KOPT-K1 (cell line): ENCODE results near the gene PIP5K1C.
"Not testable (repeated sequence)": the region's sequence is repeated elsewhere in the genome, so short reads cannot be mapped to it uniquely, and the experiment has no call there.

ENCODE experiments used
- H3K27ac ChIP-seq: fragments of 200-600 bp; sonication (generic); 2 replicates; pipeline ENCODE4 v1.5.1; 2016; ENCODE audit warnings: antibody characterized with exemption, mild to moderate bottlenecking, low read depth, low read length; ENCODE audit not compliant: poor library complexity, severe bottlenecking
- H3K36me3 ChIP-seq: fragments of 200-600 bp; sonication (generic); 2 replicates; pipeline ENCODE4 v1.5.1; 2017; ENCODE audit warnings: antibody characterized with exemption, mild to moderate bottlenecking, low read length, moderate library complexity; ENCODE audit not compliant: insufficient read depth
- H3K9me3 ChIP-seq: fragments of 200-600 bp; sonication (generic); 2 replicates; pipeline ENCODE4 v1.5.1; 2017; ENCODE audit warnings: antibody characterized with exemption, low read length, mild to moderate bottlenecking; ENCODE audit not compliant: insufficient read depth, poor library complexity, severe bottlenecking

PIP5K1C gene

DNA sequence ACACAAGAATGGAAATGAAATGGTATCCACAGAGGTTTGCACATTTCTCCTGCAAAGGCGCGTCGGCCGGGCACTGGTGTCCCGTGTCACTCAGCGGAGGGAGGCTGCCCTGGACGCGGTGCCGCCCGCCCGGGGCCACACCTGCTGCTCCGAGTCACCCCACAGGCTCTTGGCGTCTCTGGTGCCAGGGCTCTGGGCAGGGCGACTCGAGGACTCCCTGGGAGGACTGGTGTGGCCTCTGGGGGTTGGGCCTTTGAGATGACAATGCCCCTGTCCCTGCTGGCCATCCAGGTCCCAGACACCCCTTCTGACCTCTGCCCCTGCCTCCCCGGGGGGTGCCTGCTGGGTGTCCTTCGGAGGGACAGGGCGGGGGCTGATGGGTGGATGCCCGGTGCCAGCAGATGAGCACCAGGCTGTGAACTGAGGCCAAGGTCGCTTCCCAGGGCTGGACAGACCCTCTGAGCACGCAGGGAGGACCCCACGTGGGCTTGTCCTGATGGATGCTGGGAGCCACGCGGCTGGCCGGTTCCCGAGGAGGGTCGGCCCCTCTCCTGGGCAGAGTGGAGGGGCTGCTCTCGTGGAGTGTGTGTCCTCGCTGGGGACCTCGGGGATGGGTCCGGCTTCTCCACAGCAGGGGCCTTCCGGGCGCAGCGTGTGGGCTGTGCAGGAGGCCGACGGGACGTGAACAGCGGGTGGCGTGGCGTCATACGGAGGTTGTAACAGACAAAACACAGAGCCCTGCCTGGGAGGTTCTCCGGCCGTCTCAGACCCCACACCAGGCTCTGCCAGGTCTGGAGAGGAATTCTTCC lies 69.0 kb downstream of the PIP5K1C start:
- Histone ChIP-seq H3K36me3 (no peaks in the 10 kb centered on the region; the same call in 1 of the 2 replicates), H3K27ac (no peak overlapping the region), H3K9me3 (no peaks in the 10 kb centered on the region)

DNA sequence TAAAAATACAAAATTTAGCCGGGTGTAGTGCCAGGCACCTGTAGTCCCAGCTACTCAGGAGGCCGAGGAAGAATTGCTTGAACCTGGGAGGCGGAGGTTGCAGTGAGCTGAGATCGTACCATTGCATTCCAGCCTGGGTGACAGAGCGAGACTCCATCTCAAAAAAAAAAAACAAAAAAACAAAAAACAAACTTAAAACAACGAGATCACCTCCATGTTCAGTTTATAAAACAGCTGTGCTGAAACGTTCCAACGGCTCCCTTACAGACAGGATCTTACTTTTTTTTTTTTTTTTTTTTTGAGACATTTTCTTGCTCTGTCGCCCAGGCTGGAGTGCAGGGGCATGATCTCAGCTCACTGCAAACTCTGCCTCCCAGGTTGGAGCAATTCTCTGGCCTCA lies 71.5 kb downstream of the PIP5K1C start:
- H3K9me3 ChIP-seq, H3K27ac ChIP-seq: not testable (repeated sequence)

DNA sequence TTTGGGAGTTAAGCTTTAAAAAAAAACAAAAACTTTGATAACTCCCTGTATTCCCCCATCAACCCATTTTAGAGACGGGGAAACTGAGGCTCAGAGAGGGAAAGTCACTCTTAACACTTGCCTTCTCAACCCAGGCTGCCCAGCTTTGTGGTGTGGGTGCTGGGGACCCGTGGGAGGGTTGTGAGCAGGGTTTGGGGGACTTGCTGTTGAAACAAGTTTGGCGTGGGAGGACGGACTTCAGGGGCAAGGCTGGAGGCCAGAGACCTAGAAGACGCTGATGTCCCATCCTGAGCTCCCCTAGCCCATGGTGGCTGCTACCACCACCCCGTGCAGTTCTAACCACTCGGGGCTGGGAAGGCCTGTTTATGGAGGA lies 72.9 kb downstream of the PIP5K1C start:
- Histone ChIP-seq H3K9me3 (no peaks in the 10 kb centered on the region), H3K36me3 (peaks cover 14% of the 10 kb centered on the region), H3K27ac (no peak overlapping the region)

More for the DNA sequence above, 71.5 kb downstream of the PIP5K1C start:
- not testable (repeated sequence) for H3K36me3 ChIP-seq

DNA sequence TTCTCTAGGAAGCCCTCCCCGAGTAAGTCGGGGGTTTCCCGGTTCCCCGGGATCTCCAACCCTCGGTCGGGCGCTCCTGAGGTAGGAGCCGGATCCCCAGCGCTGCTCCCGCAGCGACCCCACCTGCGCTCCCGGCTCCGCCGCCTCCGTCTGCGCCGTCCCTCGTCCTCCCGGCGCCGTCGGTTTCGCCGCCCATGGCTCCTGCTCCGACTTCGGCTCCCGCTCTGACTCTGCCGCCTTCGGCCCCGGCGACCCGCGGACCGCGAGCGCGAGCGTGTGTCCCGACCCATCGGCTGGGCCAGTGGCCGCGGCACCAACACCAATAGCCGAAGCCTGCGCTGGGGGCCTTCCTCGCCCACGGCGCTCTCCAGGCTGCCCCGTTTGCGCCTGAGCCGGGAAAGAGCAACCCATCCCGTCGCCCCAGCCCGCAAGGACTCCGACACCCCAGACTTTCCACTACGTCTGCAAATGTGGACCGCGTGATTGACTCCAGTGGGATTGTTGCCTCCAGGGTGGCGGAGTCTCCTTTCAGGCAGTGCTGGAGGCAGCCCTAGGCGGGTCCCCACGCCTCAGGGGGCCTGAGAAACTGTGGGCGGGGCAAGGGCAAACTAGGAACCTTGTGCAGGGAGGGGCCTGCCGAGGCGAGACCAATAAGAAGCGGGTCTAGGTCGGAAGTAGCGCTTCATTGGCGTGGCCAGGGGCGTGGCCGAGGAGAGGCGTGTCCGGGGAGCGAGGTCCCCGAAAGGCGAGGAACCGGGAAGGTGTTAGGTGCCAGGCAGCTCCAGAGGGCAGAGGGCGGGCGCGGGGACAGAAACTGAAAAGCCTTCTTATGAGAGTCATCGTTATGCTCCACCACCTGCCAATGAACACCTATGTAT lies 73.6 kb downstream of the PIP5K1C start, which contains the start of gene CACTIN:
CACTIN (minus strand) TSS at position 318 of the 878 bp plus-strand sequence; CDS start at position 290, 28 bp downstream.
- peaks cover 20% of the 10 kb centered on the region for H3K36me3 ChIP-seq
- peak within 1 kb of the TSS; percentile 89 for H3K27ac ChIP-seq
- H3K9me3 ChIP-seq, result no peaks in the 10 kb centered on the region

DNA sequence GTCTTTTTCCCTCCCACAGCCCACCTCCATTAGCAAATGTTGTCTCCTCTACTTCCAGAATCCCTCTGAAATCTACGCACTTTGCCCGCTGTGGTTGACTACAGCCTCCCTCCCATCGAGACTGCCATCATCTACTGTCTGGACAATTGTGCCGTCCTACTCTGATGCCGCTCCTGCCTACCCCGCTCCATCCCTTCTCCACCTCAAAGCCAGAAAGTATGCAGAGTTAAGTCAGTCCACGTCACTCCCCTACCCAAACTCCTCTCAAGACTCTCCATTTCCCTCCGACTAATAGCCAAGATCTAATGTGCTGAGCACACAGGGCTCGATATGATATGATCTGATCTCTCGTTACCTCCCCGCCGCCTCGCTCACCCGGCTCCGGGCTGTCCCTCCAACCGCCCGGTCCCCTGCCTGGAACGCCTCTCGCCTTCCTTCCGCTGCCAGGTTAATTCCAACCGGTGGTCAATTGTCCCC lies 74.2 kb downstream of the PIP5K1C start:
- Histone ChIP-seq H3K27ac (peak overlapping the region; percentile 89), H3K36me3 (peaks cover 27% of the 10 kb centered on the region), H3K9me3 (no peaks in the 10 kb centered on the region)

DNA sequence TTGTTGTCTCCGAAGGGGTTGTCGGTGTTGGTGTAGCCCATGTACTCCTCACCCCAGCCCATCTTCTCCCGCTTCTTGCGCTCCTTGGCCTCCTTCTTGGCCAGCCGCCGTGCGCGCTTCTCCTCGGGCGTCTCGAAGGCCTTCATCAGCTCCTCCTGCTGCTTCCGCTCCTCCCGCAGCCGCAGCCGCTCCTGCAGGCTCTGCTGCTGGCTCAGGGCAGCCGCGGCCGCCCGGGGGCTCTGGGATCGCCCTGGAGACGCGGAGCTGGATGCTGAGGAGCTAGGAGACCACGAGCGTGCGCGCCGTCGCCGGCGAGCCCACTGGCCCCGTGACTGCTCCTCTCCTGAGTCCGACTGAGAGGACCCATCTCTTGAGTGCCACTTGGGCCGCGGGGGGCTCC lies 76.6 kb downstream of the PIP5K1C start:
- H3K27ac ChIP-seq, result no peak overlapping the region
- H3K9me3 ChIP-seq, result no peaks in the 10 kb centered on the region
- H3K36me3 ChIP-seq, result peaks cover 50% of the 10 kb centered on the region

DNA sequence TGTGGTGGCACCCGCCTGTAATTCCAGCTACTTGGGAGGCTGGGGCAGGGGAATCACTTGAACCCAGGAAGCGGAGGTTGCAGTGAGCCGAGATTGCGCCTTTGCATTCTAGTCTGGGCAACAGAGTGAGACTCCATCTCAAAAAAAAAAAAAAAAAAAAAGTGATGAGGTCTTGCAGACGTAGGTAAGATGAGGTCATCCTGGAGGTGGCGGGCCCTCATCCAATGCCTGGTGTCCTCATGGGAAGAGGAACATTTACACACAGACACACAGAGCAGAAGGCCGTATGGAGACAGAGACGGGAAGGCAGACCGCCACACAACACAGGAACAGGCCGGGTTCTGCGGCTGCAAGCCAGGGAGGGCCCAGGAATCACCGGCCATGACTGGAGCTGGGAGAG lies 78.0 kb downstream of the PIP5K1C start:
- Histone ChIP-seq H3K9me3 (no peaks in the 10 kb centered on the region), H3K27ac (no peak overlapping the region), H3K36me3 (peaks cover 60% of the 10 kb centered on the region)

DNA sequence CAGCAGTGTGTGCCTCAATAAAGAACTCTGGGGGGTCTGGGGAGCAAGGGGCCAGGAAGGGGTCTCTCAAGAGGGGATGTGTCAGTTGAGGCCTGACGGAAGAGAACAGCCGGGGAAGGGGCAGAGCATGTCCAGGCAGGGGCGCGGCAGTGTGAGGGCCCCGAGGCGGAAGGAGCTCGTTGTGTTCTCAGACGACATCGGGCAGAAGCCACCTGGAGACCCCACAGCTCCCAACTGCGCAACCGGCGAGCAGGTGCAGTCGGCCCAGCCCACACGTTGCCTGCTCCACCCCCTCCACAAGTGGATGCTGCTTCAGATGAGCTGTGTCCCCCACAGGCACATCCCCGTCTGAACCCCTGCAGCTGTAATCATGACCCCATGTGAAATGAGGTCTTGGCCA lies 78.6 kb downstream of the PIP5K1C start:
- Histone ChIP-seq H3K36me3 (peaks cover 60% of the 10 kb centered on the region), H3K9me3 (no peaks in the 10 kb centered on the region), H3K27ac (no peak overlapping the region)

DNA sequence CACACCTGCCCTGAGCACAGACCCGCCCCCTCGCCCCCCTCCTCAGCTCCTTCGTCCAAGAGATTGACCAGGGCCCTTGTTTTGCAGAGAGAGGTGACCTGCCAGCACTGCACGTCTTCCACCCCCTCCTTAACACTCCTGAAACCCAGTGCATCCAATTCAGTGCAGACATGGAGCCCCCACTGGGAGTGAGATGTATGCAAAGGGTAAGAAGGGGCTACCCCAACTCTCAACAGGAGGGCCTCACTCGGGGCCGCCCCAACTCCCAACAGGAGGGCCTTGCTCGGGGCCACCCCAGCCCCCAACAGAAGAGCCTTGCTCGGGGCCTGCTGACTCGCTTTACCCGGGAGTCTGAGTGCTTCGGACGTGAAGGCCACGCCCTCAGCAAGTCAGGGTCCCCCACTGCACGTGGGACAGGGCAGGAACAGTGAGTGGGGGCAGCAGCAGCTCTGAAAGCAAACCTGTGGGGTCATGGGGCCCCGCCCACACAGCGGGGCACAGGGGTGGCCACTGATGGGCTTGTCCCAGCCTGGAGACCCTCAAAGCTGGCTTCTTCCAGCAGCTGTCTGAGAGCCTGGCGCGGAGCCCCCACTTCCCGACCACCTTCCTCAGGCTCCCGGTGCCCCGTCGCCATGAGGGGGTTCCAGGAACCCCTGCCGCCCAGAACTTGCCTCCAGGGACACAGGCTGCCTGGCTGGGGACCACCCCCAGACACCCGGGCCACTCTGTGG lies 79.3 kb downstream of the PIP5K1C start:
- Histone ChIP-seq H3K36me3 (peaks cover 60% of the 10 kb centered on the region), H3K27ac (no peak overlapping the region), H3K9me3 (no peaks in the 10 kb centered on the region)

DNA sequence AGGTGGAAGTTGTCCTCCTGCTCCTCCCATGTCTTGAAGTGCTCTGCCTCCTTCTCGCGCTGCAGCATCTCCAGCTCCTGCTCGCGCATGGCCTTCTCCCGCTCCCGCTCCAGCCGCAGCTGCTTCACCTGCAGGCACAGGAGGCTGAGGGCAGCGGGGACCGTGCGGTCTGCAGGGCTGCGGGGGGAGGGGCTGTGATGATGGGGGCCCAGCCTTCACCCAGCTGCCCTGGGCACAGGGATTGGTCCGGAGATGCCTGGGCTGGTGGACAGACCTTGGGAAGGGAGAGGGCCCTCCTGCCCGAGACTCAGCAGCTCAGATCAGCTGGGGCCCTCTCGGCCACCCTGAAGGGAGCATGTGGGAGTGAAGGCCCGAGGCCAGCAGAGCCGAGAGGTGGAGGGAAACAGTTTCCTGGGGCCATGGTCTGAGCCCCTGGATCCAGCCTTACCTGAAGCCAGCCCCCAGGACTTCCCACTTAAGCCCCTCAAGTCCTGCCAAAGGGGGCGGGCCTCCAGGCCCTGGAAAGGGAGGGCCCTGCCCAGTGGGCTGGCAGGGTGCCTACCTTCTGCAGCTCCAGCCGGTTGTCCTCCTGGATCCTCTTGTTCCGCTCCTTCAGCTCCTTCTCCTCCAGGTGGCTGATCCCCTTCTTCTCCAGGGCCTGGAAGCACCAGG lies 80.0 kb downstream of the PIP5K1C start:
- Histone ChIP-seq H3K27ac (no peak overlapping the region), H3K9me3 (no peaks in the 10 kb centered on the region), H3K36me3 (peaks cover 64% of the 10 kb centered on the region)

DNA sequence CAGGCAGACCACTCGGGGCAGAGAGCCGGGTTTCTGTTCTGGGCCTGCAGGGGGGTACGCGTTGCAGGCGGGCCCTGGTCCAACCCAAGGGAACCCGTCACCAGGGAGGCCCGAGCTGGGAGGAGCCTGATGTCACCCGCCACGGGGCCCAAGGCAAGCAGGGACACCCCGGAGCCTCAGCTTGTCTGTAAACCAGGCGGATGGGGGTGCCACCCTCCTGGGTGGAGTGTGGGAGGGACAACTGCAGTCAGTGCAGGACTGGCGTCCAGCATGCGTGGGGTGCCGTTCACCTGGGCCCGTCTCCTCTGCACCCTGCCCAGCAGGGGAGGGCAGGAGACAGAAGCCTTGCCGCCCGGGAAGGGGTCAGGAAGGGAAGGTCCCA lies 80.6 kb downstream of the PIP5K1C start:
- H3K36me3 ChIP-seq, result peaks cover 64% of the 10 kb centered on the region
- H3K27ac ChIP-seq, result no peak overlapping the region
- no peaks in the 10 kb centered on the region for H3K9me3 ChIP-seq

DNA sequence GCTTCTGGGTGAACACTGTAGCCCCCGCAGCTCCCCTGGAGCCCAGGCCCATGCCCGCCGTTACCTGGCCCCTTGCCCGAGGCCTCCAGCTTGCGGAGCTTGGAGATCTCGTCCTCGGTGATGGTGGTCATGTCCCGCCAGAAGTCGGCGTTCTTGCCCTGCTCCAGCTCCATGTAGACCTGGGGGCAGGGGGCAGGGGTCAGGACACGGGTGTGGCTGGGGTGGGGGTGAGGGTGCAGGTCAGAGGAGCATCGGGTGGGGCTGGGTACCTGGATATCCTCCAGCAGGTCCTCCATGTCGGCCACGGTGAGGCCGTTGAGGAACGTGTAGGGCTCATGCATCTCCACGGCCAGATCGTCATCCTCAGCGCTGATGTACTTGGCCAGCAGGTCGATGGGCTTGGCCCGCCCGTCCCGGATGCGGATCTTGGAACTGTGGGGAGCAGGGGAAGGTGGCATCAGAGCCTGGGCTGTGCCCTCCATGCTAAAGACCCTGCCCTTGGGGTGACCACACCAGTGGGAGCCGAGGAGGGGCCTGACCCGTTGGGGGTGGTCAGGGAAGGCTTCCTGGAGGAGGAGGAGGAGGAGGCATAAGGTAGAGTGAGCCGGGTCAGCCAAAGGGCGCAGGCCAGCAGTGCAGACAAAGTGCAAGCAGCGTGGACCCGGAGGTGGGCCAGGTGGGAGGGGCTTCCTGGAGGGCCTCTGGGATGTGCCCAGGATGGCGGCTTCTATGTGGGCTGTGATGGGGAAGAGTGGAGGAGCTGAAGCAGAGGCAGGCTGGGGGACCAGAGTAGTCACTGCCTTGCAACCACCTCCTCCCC lies 81.2 kb downstream of the PIP5K1C start:
- H3K27ac ChIP-seq, result no peak overlapping the region
- no peaks in the 10 kb centered on the region for H3K9me3 ChIP-seq
- H3K36me3 ChIP-seq, result peaks cover 66% of the 10 kb centered on the region

DNA sequence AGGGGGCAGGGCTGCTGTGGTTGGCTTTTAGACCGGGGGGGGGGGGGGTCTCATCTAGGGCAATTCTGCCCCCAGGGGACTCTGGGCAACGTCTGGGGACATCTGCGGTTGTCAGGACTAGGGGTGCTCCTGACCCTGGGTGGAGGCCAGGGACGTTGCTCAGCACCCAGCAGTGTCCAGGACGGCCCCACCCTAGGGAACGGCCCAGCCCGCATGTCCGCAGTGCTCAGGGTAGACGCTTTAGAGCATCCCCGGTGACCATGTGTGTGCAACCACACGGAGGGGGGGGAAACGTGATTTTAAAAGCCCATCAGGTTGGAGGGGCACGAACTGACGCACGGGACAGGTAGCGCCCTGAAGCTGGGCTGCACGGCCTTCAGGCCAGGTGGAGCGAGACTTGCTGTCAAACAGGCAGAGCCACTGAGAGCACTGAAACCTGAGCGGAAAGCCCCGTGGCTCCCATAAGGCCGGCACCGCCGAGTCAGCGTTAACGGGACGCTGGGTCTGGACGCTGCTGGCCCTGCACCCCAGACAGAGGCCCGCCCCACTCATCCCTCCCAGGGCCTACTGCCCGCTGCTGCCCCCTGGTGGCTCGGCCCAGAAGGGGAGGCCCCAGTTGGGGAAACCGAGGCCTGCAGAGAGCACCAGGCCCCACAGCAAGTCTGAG lies 82.0 kb downstream of the PIP5K1C start:
- Histone ChIP-seq H3K9me3 (no peaks in the 10 kb centered on the region), H3K27ac (no peak overlapping the region), H3K36me3 (peaks cover 69% of the 10 kb centered on the region)
